Stimulated activated CD8-positive, alpha-beta memory T cell treated with anti-CD3 and anti-CD28 coated beads, Interleukin-7, amount 100 ng/mL, for 24 hours (primary cell): Measurements from ENCODE around the gene OR10A6.

ENCODE experiments used
- DNase-seq: peaks from one replicate; pipeline ENCODE4 v3.0.0-alpha.2; 2020; ENCODE audit warnings: low read depth

The OR10A6 gene

GRCh38 chr11:7909585-7910285 lies 21.3 kb downstream of the OR10A6 start:
- DNase-seq: no peak

- no peak for DNase-seq
These were observed 23.9 kb downstream of the OR10A6 start for GRCh38 chr11:7907121-7907520.

- no peak for DNase-seq
These were observed 24.6 kb downstream of the OR10A6 start for GRCh38 chr11:7906481-7906880.

GRCh38 chr11:7905961-7906429 lies 25.1 kb downstream of the OR10A6 start:
- DNase-seq: no peak

GRCh38 chr11:7905549-7905948 lies 25.5 kb downstream of the OR10A6 start:
- DNase-seq: no peak

- no peak for DNase-seq
These were observed 26.2 kb downstream of the OR10A6 start for GRCh38 chr11:7904917-7905316.

GRCh38 chr11:7903940-7904339 lies 27.1 kb downstream of the OR10A6 start:
- no peak for DNase-seq

GRCh38 chr11:7901319-7901854 lies 29.7 kb downstream of the OR10A6 start:
- no peak for DNase-seq

- DNase-seq: no peak
These were observed 30.4 kb downstream of the OR10A6 start for GRCh38 chr11:7900686-7901085.

GRCh38 chr11:7899418-7899817 lies 31.6 kb downstream of the OR10A6 start:
- DNase-seq: no peak

GRCh38 chr11:7898666-7899283 lies 32.3 kb downstream of the OR10A6 start:
- DNase-seq: no peak

- no peak for DNase-seq
These were observed 34.9 kb downstream of the OR10A6 start for GRCh38 chr11:7896009-7896785.

- DNase-seq: no peak
These were observed 36.8 kb downstream of the OR10A6 start for GRCh38 chr11:7894251-7894650.

GRCh38 chr11:7893796-7894195 lies 37.3 kb downstream of the OR10A6 start:
- DNase-seq: no peak

GRCh38 chr11:7892840-7893254 lies 38.2 kb downstream of the OR10A6 start:
- DNase-seq: no peak

GRCh38 chr11:7892059-7892699 lies 38.9 kb downstream of the OR10A6 start:
- DNase-seq: no peak

- DNase-seq: no peak
These were observed 40.5 kb downstream of the OR10A6 start for GRCh38 chr11:7890417-7891172.

- DNase-seq: no peak
These were observed 41.1 kb downstream of the OR10A6 start for GRCh38 chr11:7889985-7890384.

- no peak for DNase-seq
These were observed 48.2 kb downstream of the OR10A6 start for GRCh38 chr11:7882860-7883259.
